ENCODE measurements around the gene PDILT. TPM values are rescaled to one million over a fixed set of nuclear protein-coding genes. Genes with fewer than 3 reads are reported as not detected.
A peak's percentile ranks its signal among the peaks of the same experiment; 100 is the strongest.

PDILT gene
- total RNA-seq, 2 donors from 2014 or later = not detected

DNA sequence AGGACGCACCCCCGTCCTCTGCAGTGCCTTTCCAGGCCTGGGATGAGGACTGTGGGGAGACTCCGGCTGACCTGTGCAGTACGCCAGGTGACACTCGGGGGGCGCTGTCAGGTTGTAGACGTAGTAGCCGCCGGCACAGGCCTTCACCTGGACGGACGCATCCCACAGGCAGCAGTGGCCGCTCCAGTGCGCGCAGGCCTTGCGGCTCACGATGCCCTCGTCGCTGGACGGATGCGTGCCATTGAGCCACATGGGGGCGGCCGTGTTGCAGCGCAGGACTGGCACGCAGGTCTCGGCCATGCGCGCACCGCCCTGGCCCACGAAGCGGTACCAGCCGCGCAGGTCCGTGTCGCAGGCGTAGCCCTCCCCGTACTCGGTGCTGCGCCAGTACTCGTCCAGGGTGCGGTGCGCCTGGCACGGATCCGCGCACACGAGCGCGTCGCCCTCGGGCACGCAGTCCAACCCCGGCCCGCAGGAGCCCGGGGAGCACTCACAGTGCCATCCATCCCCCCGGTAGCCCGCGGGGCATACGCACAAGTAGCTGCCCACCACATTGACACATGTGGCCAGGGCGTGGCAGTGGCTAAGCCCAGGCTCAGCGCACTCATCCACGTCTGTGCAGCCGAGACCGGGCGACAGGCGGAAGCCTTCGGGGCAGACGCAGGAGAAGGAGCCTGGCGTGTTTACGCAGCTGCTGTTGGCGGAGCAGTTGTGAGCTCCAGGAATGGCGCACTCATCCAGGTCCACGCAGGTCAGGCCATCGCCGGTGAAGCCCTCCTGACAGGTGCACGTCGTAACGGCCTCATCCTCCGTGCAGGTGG lies 56.0 kb downstream of the PDILT start:
- DNase-seq (peak; percentile 66 to 80 (median 74)), ATAC-seq (peak; percentile 70)
- Histone ChIP-seq H3K27ac (peak overlapping the region; percentile 61 to 69 (median 63)), H3K27me3 (no peaks in the 10 kb centered on the region), H3K4me3 (no peak overlapping the region), H3K4me1 (peaks cover 42% of the 10 kb centered on the region), H3K9me3 (no peaks in the 10 kb centered on the region), H3K36me3 (replicated peaks in 1 of 2; ENCODE audit: insufficient read depth in 1 of 2, low read depth in 2 of 2) (no peaks in the 10 kb centered on the region)
- intact Hi-C loops (cut with DNase I) = no loop called here
- TF ChIP-seq POLR2A (IDR thresholded peaks at IDR 0.05) = peak; percentile 12 to 21 (median 13)
- TF ChIP-seq, protein P1, sequence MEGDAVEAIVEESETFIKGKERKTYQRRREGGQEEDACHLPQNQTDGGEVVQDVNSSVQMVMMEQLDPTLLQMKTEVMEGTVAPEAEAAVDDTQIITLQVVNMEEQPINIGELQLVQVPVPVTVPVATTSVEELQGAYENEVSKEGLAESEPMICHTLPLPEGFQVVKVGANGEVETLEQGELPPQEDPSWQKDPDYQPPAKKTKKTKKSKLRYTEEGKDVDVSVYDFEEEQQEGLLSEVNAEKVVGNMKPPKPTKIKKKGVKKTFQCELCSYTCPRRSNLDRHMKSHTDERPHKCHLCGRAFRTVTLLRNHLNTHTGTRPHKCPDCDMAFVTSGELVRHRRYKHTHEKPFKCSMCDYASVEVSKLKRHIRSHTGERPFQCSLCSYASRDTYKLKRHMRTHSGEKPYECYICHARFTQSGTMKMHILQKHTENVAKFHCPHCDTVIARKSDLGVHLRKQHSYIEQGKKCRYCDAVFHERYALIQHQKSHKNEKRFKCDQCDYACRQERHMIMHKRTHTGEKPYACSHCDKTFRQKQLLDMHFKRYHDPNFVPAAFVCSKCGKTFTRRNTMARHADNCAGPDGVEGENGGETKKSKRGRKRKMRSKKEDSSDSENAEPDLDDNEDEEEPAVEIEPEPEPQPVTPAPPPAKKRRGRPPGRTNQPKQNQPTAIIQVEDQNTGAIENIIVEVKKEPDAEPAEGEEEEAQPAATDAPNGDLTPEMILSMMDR (IDR thresholded peaks at IDR 0.05) = peak in 4 of 7 experiments; percentile 23 to 48 (median 39)
- WGBS, 2 donors = 42 to 44% methylated on average over 20 to 67 of the region's 77 CpGs

DNA sequence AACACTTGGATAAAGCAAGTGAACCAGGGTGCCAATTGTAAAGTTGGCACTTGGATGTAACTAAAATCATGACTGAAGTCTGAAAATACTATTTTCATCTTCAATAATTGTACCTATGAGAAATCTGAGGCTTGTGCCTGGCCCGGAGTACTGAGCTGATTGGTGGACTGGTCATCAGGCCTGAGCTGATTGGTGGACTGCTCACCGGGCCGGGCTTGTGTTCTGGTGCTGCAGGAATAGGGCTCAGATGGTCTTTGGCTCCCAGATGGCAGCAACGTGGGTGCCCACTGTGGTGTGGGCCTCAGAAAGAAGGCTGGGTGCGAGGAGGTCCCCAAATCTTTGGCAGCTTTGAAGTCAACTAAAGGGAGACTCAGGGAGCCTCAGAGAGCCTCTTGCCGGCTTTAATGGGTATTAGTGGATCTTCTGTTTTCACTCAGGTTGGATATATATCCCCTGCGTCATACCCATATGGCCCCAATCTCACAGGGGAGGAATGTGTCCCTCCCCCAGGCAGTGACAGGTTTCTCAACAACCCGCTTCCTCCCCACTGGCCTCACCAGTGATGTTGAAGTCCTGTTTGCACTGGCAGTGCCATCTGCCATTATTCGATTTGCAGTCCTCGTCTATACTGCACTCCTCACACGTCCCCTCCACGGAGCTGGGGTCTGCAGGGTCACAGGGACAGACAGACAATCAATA lies 56.7 kb downstream of the PDILT start:
- TF ChIP-seq, protein P1 (IDR thresholded peaks at IDR 0.05) = no peak
- peak in 1 of 3 donors; percentile 5 for TF ChIP-seq POLR2A (IDR thresholded peaks at IDR 0.05)
- Histone ChIP-seq H3K27ac (peak overlapping the region; percentile 61 to 69 (median 63)), H3K4me1 (peaks cover 36% of the 10 kb centered on the region), H3K4me3 (no peak overlapping the region), H3K9me3 (no peaks in the 10 kb centered on the region), H3K36me3 (replicated peaks in 1 of 2; ENCODE audit: insufficient read depth in 1 of 2, low read depth in 2 of 2) (no peaks in the 10 kb centered on the region), H3K27me3 (no peaks in the 10 kb centered on the region)
- DNase-seq (peak in 3 of 4 donors; percentile 34 to 75 (median 67)), ATAC-seq (peak; percentile 65)
- intact Hi-C loops (cut with DNase I) = no loop called here
- 68 to 71% methylated on average over 12 of the region's 12 CpGs for WGBS, 2 donors

DNA sequence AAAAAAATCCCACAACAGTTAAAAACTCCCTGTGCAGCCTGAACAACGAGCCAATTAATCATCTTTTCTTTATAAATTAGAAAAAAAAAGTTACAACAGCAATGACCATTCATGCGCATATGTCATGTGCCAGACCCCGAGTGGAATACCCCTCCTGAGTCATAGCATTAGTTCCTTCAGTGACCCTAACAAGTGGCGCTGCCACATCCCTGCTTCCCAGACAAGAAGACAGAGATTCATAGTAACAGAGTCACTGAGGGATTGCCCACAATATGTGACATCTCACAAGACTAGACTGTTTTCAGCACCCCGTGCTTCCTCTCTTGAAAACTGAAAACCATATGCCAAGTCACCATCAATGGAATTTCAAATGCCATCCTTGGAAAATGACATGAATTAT lies 59.9 kb downstream of the PDILT start:
- ATAC-seq = no peak
- no peaks in the 10 kb centered on the region for H3K9me3 ChIP-seq
- no peak for TF ChIP-seq POLR2A (IDR thresholded peaks at IDR 0.05)
- TF ChIP-seq, protein P1 (IDR thresholded peaks at IDR 0.05) = no peak
- no peaks in the 10 kb centered on the region for H3K27me3 ChIP-seq
- no peak for DNase-seq
- intact Hi-C loops (cut with DNase I) = no loop called here
- no peak overlapping the region for H3K27ac ChIP-seq
- no peak overlapping the region for H3K4me3 ChIP-seq
- 74 to 80% methylated on average over 5 of the region's 5 CpGs for WGBS, 2 donors
- peaks cover 28% of the 10 kb centered on the region for H3K4me1 ChIP-seq
- H3K36me3 ChIP-seq (replicated peaks in 1 of 2; ENCODE audit: insufficient read depth in 1 of 2, low read depth in 2 of 2) = no peaks in the 10 kb centered on the region

DNA sequence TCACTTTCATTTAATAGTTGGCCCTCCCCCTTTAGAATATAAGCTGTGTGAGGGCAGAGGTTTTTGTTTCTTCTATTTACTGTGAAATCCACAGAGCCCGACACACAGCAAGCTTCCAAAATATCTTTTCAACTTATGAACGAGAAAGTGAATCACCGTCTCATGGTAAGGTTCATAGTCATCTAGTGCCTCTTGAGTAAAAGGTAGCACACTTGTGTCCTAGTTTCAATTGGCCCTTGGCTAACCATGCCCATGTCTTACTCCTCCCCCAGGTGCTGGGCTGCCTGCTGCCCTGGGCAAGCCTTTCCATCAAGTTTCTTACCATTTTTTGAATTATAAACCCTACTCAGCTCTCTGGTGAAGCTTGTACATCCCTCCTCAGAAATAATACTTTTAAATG lies 64.8 kb downstream of the PDILT start:
- Histone ChIP-seq H3K27me3 (no peaks in the 10 kb centered on the region), H3K9me3 (no peaks in the 10 kb centered on the region), H3K4me1 (peaks cover 30% of the 10 kb centered on the region), H3K36me3 (replicated peaks in 1 of 2; ENCODE audit: insufficient read depth in 1 of 2, low read depth in 2 of 2) (no peaks in the 10 kb centered on the region), H3K27ac (no peak overlapping the region), H3K4me3 (no peak overlapping the region)
- DNase-seq = no peak
- intact Hi-C loops (cut with DNase I) = no loop called here
- ATAC-seq = no peak
- 94 to 95% methylated on average over 3 of the region's 3 CpGs for WGBS, 2 donors
- TF ChIP-seq, protein P1 (IDR thresholded peaks at IDR 0.05) = no peak
- no peak for TF ChIP-seq POLR2A (IDR thresholded peaks at IDR 0.05)

Measured in body of pancreas (tissue), 4 donors.